ENCODE measurements around the gene KIAA0319L.

GRCh38 chr1:35428360-35428759 is 128.8 kb downstream of the KIAA0319L start:
- TF ChIP-seq CTCF (IDR thresholded peaks at IDR 0.05): no peak
- TF ChIP-seq POLR2AphosphoS5 (IDR thresholded peaks at IDR 0.05): no peak
- no peak for TF ChIP-seq EP300 (IDR thresholded peaks at IDR 0.05)

Measured in upper lobe of left lung (tissue), 4 donors.